SU-DHL-6 (cell line): ENCODE measurements around the gene HSPB2.

Experiments
- H2AFZ ChIP-seq: fragments of 200-600 bp; sonication (generic); 2 replicates; pipeline ENCODE4 v1.6.1; 2014; ENCODE audit warnings: low read depth, mild to moderate bottlenecking, moderate library complexity, mixed read lengths, antibody characterized with exemption, low read length; ENCODE audit not compliant: severe bottlenecking
- H3F3A ChIP-seq: fragments of 200-600 bp; shearing (Covaris generic); 2 replicates; pipeline ENCODE4 v1.6.0; 2016; ENCODE audit warnings: antibody characterized with exemption, mild to moderate bottlenecking; ENCODE audit not compliant: insufficient read depth
- H3K27ac ChIP-seq: fragments of 200-600 bp; sonication (generic); 2 replicates; pipeline ENCODE4 v1.5.1; 2016; ENCODE audit warnings: low read depth, mild to moderate bottlenecking, low read length, moderate library complexity, mixed read lengths
- H3K27me3 ChIP-seq: fragments of 200-600 bp; sonication (generic), shearing (Covaris generic); 2 replicates; pipeline ENCODE4 v1.6.0; 2014; ENCODE audit warnings: mild to moderate bottlenecking, low read length
- H3K36me3 ChIP-seq: fragments of 200-600 bp; sonication (generic); 2 replicates; pipeline ENCODE4 v1.6.1; 2014; ENCODE audit warnings: mild to moderate bottlenecking, low read length, mixed read lengths
- H3K4me2 ChIP-seq: fragments of 300-600, 200-600 bp; shearing (Covaris generic), sonication (generic); 2 replicates; pipeline ENCODE4 v1.6.0; 2014; ENCODE audit warnings: low read length, low read depth, mild to moderate bottlenecking; ENCODE audit not compliant: poor library complexity, severe bottlenecking
- H3K4me3 ChIP-seq: fragments of 200-600 bp; sonication (generic); 2 replicates; pipeline ENCODE4 v1.5.1; 2014; ENCODE audit warnings: antibody characterized with exemption, low read length, mild to moderate bottlenecking, mixed read lengths; ENCODE audit not compliant: insufficient read depth, poor library complexity, severe bottlenecking
- H3K79me2 ChIP-seq: fragments of 200-600 bp; sonication (generic); 2 replicates; pipeline ENCODE4 v1.6.1; 2014; ENCODE audit warnings: mild to moderate bottlenecking, low read length, moderate library complexity; ENCODE audit not compliant: insufficient read depth
- H3K9ac ChIP-seq: fragments of 200-600 bp; sonication (generic); 2 replicates; pipeline ENCODE4 v1.7.0; 2014; ENCODE audit warnings: mild to moderate bottlenecking, low read length
- H3K9me2 ChIP-seq: fragments of 200-600 bp; sonication (generic); replicated peaks from 2 replicates; pipeline ENCODE4 v1.6.1; 2014; ENCODE audit warnings: low read length; ENCODE audit not compliant: insufficient read depth
- H3K9me3 ChIP-seq: fragments of 200-600 bp; sonication (generic); 2 replicates; pipeline ENCODE4 v1.6.1; 2014; ENCODE audit warnings: low read length, mixed read lengths; ENCODE audit not compliant: insufficient read depth
- H4K20me1 ChIP-seq: fragments of 200-600 bp; sonication (generic); 2 replicates; pipeline ENCODE4 v1.6.1; 2014; ENCODE audit warnings: low read depth, mild to moderate bottlenecking, antibody characterized with exemption, low read length, moderate library complexity, mixed read lengths
- CTCF ChIP-seq: fragments of 200-600 bp; sonication (generic); IDR thresholded peaks from one replicate; pipeline ENCODE4 v1.5.1; 2017; ENCODE audit warnings: antibody characterized with exemption, mild to moderate bottlenecking, low read length, moderate library complexity; ENCODE audit not compliant: insufficient read depth, poor library complexity, severe bottlenecking
- EZH2phosphoT487 ChIP-seq: fragments of 200-600 bp; sonication (generic), shearing (Covaris generic); conservative IDR thresholded peaks from 2 replicates; pipeline ENCODE4 v1.6.1; 2018; ENCODE audit warnings: mild to moderate bottlenecking, antibody characterized with exemption, low read length, moderate library complexity, mixed read lengths

Gene HSPB2

GRCh38 chr11:111916768-111917167, 4.2 kb downstream of the HSPB2 start:
- Histone ChIP-seq H3F3A (no peaks in the 10 kb centered on the region), H3K9me3 (no peaks in the 10 kb centered on the region), H3K9ac (no peak overlapping the region), H3K4me2 (no peak overlapping the region), H3K27me3 (no peaks in the 10 kb centered on the region), H3K36me3 (no peaks in the 10 kb centered on the region), H2AFZ (no peak overlapping the region), H4K20me1 (no peaks in the 10 kb centered on the region), H3K27ac (no peak overlapping the region), H3K79me2 (no peaks in the 10 kb centered on the region), H3K4me3 (no peak overlapping the region), H3K9me2 (no peaks in the 10 kb centered on the region)
- TF ChIP-seq CTCF: no peak
- TF ChIP-seq EZH2phosphoT487: no peak

DNA sequence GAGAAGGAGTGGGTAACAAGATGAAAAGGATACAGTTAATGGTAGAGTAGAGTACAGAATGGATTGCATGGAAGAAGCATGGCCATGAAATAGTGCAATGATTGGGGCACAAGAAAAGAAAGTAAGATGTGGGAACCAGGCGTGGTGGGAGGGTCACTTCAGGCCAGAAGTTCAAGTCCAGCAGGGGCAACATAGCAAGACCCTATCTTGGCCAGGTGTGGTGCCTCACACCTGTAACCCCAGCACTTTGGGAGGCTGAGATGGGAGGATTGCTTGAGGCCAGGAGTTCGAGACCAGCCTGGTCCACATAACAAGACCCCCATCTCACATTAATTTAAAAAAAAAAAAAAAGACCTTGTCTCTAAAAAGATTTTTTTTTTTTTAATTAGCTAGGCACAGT, 4.8 kb downstream of the HSPB2 start:
- no peaks in the 10 kb centered on the region for H3K36me3 ChIP-seq
- H2AFZ ChIP-seq: no peak overlapping the region
- no peak overlapping the region for H3K4me3 ChIP-seq
- H3K9ac ChIP-seq: no peak overlapping the region
- TF ChIP-seq EZH2phosphoT487 (no peak), CTCF (no peak)
- no peaks in the 10 kb centered on the region for H4K20me1 ChIP-seq
- no peaks in the 10 kb centered on the region for H3K9me3 ChIP-seq
- H3K27me3 ChIP-seq: no peaks in the 10 kb centered on the region
- H3K79me2 ChIP-seq: no peaks in the 10 kb centered on the region
- H3F3A ChIP-seq: no peaks in the 10 kb centered on the region
- H3K27ac ChIP-seq: no peak overlapping the region
- no peaks in the 10 kb centered on the region for H3K9me2 ChIP-seq
- no peak overlapping the region for H3K4me2 ChIP-seq

- TF ChIP-seq CTCF: no peak
- no peak for TF ChIP-seq EZH2phosphoT487
- H3F3A ChIP-seq: no peaks in the 10 kb centered on the region
- H3K9ac ChIP-seq: no peak overlapping the region
- H3K9me3 ChIP-seq: no peaks in the 10 kb centered on the region
- H3K27ac ChIP-seq: no peak overlapping the region
- no peaks in the 10 kb centered on the region for H3K9me2 ChIP-seq
- no peaks in the 10 kb centered on the region for H3K27me3 ChIP-seq
- no peaks in the 10 kb centered on the region for H3K79me2 ChIP-seq
- no peak overlapping the region for H2AFZ ChIP-seq
- no peaks in the 10 kb centered on the region for H4K20me1 ChIP-seq
- H3K4me2 ChIP-seq: no peak overlapping the region
- no peaks in the 10 kb centered on the region for H3K36me3 ChIP-seq
- no peak overlapping the region for H3K4me3 ChIP-seq
Observed at GRCh38 chr11:111917788-111918187, 5.3 kb downstream of the HSPB2 start.
